Breast epithelium (tissue), 3 donors: Measurements from ENCODE around the gene FBLN2.

Experiments used
- POLR2A ChIP-seq: fragments of 450-650 bp; IDR thresholded peaks from one replicate; pipeline ENCODE4 v1.6.1; 2016; ENCODE audit warnings: antibody characterized with exemption, mild to moderate bottlenecking, moderate library complexity
- POLR2AphosphoS5 ChIP-seq, 3 donors: sonication (generic); formaldehyde crosslinking; IDR thresholded peaks; one replicate each; pipeline ENCODE4 v1.6.1; 2017; ENCODE audit warnings: antibody characterized with exemption in 3 of 3
- TF ChIP-seq, protein P1 (sequence below), 3 donors: fragments of 450-650 bp; IDR thresholded peaks; one replicate each; pipeline ENCODE4 v1.5.1; 2016 to 2017; ENCODE audit warnings: antibody characterized with exemption in 3 of 3, mild to moderate bottlenecking in 3 of 3, moderate library complexity in 3 of 3

GRCh38 chr3:13506680-13507079 is 42.2 kb upstream of the FBLN2 start:
- TF ChIP-seq, protein P1, sequence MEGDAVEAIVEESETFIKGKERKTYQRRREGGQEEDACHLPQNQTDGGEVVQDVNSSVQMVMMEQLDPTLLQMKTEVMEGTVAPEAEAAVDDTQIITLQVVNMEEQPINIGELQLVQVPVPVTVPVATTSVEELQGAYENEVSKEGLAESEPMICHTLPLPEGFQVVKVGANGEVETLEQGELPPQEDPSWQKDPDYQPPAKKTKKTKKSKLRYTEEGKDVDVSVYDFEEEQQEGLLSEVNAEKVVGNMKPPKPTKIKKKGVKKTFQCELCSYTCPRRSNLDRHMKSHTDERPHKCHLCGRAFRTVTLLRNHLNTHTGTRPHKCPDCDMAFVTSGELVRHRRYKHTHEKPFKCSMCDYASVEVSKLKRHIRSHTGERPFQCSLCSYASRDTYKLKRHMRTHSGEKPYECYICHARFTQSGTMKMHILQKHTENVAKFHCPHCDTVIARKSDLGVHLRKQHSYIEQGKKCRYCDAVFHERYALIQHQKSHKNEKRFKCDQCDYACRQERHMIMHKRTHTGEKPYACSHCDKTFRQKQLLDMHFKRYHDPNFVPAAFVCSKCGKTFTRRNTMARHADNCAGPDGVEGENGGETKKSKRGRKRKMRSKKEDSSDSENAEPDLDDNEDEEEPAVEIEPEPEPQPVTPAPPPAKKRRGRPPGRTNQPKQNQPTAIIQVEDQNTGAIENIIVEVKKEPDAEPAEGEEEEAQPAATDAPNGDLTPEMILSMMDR (IDR thresholded peaks at IDR 0.05), result no peak
- TF ChIP-seq POLR2AphosphoS5 (IDR thresholded peaks at IDR 0.05), result no peak
- TF ChIP-seq POLR2A, result no peak
